NCI-H128 (cell line): ENCODE measurements around the gene ZYX.

Source experiments
- DNase-seq: peaks from one replicate; lab custom pipeline; 2025; ENCODE audit not compliant: unreplicated experiment; lab: John Stamatoyannopoulos, UW

Gene ZYX, protein sequence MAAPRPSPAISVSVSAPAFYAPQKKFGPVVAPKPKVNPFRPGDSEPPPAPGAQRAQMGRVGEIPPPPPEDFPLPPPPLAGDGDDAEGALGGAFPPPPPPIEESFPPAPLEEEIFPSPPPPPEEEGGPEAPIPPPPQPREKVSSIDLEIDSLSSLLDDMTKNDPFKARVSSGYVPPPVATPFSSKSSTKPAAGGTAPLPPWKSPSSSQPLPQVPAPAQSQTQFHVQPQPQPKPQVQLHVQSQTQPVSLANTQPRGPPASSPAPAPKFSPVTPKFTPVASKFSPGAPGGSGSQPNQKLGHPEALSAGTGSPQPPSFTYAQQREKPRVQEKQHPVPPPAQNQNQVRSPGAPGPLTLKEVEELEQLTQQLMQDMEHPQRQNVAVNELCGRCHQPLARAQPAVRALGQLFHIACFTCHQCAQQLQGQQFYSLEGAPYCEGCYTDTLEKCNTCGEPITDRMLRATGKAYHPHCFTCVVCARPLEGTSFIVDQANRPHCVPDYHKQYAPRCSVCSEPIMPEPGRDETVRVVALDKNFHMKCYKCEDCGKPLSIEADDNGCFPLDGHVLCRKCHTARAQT

DNA sequence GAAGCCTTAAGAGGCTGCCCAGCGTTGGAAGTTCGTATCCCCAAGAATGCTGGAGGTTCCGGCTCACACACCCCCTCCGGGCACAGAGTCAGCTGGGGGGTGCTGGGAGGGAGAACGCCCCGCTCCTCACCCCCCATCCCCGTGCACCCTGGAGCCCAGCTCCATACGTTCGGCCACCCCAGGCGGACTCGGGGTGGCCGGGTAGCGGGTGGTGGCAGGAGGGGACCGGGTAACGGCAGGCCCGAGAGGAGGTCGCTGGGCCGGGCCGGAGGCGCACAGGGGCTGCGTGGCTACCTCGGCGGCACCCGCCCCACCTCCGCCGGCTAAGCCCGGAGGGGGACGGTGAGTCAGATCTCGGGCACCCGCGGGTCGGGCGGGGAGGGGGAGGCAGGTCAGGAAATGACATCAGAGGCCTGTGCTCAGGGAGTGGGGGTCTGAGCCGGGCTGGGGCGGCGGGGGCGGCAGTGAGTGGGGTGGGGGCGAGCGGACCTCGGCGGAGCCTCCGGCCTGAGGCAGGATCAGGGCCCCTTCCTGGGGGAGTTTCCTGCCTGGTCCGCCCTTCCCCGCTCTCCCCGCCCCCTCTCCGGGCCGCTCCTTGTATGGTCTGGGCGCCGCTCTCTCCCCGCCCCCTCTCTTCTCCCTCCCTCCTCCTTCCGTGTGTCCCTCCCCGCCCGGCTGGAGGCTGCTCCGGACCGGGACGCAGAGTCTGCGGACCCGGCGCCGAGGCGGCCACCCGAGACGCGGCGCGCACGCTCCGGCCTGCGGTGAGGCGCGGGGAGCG is at the start of gene ZYX:
Gene ZYX (plus strand): TSS at position 700 of the 781 bp plus-strand sequence. CDS start 227 bp downstream, outside the sequence.
- no peak for DNase-seq

DNA sequence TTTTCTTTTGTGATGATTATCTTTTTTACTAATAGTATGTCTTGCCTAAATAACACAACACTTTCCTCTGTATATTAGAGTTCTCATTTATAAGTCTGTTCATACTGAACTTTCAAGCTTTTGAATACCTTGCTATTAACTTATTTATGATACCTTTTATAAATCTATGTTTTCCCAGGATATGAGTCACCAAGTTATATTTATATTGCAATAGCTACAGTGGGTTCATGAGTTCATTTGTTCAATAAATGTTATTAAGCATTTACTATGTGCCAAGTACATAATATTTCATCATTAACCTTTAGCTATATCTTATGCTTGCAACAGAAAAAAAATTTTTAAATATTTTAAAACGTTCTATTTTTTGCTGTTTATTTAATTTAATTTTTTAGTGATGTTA is 46.9 kb upstream of the ZYX start:
- no peak for DNase-seq

DNA sequence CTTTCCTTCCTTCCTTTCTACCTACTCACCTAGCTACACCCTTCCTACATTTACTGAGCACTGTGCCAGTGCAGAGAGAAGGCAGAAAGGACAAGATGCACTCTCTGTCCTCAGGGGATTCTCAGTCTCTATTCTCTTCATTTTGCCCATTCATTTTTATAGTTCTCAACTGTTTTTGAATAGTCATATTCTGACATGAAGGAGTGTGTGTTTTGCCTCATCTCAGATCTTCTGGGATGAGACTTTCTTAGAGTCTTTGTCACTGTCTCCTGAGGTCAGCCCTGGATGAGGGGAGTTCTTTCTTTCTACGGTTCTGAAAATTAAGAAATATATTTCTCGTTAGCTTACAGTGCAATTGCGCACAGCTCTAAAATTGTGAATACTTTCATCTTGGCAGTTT is 43.9 kb upstream of the ZYX start:
- no peak for DNase-seq

DNA sequence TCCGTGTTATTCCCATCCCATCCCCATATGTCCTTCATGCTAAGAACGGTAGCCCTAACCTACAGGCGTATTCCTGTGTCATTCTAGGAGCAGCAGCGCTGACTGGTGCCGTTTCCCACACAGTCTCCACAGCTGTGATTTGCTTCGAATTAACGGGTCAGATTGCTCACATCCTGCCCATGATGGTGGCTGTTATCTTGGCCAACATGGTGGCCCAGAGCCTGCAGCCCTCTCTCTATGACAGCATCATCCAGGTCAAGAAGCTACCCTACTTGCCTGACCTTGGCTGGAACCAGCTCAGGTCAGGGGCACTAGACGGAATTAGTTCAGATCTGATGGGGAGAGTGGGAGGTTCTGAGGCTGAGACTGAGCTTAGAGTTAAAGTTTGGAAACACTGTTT is 39.3 kb upstream of the ZYX start:
- no peak for DNase-seq

DNA sequence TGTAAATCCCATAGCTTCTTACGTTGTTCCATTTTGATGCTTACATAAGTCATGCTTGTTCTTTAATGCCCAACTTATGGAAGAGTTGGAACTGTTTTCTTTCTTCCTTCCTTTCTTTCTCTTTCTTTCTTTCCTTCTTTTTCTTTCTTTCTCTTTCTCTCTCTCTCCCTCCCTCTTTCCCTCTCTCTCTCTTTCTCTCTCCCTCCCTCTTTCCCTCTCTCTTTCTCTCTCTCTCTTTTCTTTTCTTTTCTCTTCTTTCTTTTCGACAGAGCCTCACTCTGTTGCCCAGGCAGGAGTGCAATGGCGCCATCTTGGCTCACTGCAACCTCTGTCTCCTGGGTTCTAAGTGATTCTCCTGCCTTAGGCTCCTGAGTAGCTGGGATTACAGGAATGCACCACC is 37.5 kb upstream of the ZYX start:
- no peak for DNase-seq

DNA sequence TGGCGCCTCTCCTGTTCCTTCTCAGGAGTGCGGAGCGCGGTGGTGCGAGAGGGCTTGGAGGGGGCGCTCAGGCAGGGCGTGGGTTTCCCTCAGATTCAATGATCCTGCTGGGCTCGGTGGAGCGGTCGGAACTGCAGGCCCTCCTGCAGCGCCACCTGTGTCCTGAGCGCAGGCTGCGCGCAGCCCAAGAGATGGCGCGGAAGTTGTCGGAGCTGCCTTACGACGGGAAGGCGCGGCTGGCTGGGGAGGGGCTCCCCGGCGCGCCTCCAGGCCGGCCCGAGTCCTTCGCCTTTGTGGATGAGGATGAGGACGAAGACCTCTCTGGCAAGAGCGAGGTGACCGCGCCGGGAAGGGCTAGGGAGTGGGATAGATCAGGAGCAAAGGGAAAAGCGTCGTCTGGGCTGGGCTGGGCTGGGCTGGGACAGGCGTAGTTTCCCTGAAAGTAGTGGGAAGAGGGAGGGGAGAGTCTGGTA is 35.7 kb upstream of the ZYX start:
- DNase-seq, result no peak

DNA sequence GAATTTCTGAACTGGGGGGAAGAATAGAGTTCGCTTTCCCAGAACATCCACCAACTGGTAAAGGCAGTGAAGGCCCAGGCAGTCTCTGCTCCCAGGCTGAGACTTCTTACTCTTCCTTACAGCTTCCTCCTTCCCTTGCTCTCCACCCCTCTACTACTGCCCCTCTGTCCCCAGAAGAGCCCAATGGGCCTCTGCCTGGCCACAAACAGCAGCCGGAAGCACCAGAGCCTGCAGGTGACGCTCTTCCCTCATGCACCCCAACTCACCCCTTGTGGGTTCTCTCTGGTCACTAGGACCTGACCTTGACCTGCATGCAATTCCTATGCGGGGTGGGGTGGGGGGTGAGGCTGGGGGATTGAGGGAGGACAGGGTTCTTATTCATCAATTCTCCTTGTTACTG is 35.1 kb upstream of the ZYX start:
- no peak for DNase-seq

DNA sequence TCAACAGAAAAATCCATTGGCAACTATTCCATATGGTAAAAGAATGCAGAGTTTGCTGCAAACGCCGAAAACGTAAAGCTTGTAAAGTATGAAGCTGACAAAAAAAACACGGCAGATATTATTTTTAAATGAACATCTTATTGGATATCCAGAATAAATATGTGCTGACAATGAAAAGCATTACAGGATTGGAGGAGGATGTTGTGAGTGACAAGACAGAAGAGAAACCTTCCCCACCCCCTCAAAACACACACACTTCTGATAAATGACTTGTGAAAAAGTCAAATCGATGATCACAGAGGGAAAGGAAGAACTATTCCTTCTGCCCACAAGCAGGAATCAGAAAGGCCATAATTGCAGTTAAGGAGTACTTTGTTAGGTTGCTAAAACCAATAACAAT is 33.2 kb upstream of the ZYX start:
- no peak for DNase-seq

DNA sequence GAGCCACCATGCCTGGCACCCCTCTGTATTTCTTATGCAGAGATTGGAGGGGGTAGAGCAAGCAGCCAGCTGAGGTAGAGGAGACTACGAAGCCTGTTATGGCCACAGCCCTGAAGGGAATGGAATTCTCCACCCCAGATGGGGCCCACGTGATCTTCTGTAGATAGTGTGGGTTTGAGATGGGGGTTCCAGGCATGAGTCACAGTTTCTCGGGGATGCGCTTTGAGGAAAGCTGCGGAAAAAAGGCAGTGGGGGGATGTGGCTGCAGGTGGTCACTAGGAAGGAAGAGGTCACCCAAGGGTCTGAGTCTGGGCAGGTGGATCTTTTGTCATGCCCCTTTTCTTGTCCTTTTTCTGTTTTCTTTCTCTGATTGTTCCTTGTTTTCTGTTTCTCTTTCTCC is 30.1 kb upstream of the ZYX start:
- DNase-seq, result no peak

DNA sequence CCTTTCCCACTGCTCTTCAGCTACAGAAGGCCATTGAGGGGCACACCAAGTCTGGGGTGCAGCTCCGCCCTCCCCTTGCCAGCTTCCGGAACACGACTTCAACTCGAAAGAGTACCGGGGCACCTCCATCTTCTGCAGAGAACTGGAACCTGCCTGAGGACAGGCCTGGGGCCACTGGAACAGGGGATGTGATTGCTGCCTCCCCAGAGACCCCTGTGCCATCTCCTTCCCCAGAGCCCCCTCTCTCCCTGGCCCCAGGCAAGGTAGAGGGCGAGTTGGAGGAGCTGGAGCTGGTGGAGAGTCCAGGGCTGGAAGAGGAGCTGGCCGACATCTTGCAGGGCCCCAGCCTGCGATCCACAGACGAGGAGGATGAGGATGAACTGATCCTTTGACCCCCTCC is 29.6 kb upstream of the ZYX start:
- no peak for DNase-seq

DNA sequence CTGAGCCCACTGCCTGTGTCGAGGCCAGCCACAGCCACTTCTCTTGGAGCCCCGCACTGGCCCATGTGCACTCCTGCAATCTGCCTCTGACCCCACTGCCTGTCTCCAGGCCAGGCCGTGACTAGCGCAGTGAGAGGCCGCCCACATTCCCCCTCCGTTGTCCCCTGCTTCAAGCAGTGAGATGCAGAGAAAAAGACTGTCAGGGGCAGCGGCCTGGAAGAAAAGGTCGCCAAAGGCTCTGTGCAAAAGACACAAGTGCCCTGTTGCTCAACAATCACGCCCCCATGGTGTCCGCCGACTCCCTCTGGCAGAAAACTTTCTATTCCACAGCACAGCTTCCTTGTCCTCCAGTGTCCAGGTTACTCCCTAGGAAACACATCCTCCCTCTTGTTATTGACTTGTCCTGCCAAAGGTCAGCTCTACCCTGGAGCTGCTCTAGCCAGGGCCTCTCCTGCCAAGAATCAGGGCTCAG is 28.6 kb upstream of the ZYX start:
- DNase-seq, result no peak

DNA sequence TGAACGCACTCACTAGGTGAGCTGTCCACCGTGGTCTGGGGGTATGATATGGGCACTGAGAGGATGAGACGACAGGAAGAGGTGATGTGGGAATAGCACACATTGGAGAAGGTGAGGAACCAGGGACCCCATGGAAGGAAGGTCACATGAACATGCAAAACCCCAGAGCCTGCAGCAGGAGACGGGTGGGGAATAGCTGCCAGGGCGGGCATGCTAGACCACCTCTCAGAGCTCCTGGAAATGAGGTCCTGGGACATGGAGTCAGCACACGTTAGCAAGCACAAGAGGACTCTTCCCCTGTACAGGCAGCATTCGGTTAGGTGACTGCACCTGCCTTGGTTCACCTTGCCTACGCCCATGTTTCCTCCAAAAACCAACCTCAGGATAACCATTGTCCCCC is 26.8 kb upstream of the ZYX start:
- no peak for DNase-seq

DNA sequence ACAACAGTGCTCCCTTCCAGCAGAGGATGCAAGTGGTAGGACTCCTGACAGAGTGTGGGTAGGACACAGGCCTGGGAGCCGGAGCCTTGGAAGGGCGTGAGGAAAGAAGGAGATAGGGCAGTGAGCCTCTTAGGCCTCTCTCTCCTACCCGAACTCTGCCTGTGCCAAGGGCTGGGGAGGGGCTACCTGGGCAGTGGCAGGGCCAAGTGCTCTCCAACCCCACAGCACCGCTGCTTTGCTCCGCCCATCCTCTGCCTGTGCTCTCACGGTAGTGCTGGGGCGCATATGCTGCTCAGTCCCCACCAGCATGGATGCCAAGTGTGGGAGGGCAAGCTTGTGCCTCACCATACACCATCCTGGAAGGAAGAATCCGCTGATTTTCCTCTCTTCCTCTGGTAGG is 26.2 kb upstream of the ZYX start:
- DNase-seq, result no peak

DNA sequence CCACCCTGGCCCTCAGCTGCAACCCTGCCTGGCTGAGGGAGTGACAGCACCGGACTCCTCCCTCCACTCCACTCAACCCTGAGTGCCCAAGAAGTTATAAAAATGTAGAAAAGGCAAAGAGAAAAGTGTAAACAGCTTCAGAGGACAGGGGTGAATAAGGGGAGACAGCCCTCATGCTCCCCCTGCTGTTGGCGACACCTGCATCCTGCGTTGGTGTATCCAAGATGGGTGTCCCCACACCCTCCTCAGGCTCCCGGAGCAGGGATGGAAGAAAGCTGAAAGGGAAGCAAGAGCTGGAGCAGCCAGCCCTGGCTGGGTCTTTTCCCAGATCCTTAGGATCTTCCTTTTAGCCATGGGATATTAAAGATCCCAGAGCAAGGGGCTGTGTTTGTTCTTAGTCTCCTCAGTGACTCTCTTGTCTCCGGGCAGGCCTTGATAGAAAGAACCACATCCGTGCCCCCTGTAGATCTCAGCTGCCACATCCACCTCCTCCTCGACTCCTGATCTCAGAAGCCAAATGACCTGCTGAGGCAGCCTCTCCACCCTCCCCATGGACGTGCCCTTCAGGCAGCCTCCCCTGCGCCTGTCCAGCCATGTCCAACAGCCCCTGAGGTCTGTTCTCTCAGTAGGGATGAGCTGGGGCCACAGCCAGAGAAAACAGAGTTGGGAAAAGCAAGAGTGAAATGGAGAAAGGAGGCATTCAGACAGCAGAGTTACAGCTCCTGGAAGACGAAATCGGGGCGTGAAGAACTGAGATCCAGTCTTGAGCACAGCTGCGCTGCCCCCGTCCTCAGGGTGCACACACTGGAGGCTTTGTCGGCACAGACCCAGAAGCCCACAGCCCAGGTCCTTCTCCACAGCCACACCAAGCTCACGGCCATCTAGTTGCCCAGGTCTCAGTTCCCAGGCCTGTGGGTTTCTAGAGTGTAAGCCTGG is 25.4 kb upstream of the ZYX start:
- no peak for DNase-seq

DNA sequence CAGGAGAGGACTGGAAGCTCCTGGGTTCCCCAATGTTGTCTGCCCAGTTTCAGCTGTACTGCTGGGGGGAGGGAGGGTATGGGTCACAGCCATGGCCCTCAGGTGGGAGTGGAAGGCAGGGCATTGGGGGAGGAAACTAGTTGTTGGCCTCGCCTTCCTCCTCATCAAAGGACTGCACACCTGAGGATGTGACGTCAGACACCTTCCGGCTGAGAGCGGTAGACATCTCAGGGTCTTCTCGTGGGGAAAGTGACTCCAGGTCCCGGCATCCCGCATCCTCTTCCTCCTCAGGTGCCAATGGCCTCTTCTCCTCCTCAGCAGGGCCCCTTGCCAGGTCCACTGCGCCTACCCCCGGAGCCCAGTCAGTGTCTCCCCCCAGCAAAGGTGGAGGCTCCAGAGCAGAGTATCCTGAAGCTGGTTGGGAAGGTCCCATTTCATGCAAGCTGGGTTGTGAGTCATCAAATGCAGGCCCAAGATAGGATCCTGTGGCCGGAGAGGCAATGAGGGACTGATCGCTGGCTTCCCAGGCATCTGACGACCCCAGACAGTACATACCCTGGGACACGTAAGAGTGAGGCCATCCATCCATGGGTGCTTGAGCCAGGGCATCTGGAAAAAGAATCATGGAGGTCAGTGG is 24.6 kb upstream of the ZYX start:
- no peak for DNase-seq

DNA sequence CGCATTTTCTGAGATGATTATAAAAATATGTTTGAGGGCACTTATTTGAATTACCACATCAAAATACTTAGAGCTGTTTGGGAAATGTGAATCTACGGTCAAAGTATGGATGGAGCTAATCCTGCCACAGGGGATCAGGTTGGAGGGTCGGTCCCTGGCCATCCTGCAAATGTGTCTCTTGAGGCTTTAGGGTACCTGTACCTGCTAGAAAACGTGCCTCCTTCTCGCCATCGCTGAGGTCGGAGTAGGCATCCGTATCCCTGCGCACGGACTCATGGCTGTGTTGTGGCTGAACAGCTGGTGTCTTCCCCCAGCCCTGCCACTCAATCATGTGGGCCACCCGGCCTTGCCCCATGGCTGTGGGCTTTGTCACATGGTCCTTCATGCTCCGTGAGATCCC is 22.5 kb upstream of the ZYX start:
- DNase-seq, result no peak

DNA sequence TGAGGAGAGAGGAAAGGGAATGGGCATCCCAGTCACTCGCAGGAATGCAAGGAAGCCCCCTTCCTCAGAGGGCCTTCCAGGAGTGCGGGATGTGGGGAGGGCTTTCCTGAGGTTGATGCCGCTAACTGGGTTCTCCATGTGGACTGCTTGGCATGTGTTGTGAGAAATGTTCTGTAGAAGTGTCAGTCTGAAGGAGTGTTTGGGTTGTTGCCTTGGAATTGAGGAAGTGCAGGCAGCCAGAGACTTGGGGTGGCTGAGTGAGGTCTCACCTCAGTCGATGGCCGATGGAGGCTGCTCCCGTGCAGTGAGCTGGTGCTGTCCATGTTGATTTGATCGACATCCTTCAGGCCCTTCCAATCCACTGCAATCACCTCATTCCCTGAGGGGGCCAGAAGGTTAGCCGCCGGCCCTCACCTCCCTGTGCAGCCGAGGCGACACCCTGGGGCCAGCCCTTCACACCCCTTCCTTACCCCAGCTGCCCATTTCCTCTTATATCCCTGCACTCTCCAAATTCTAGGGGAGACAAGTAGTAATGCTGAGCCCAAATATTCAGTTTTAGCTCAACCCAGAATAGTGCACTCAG is 21.3 kb upstream of the ZYX start:
- no peak for DNase-seq

DNA sequence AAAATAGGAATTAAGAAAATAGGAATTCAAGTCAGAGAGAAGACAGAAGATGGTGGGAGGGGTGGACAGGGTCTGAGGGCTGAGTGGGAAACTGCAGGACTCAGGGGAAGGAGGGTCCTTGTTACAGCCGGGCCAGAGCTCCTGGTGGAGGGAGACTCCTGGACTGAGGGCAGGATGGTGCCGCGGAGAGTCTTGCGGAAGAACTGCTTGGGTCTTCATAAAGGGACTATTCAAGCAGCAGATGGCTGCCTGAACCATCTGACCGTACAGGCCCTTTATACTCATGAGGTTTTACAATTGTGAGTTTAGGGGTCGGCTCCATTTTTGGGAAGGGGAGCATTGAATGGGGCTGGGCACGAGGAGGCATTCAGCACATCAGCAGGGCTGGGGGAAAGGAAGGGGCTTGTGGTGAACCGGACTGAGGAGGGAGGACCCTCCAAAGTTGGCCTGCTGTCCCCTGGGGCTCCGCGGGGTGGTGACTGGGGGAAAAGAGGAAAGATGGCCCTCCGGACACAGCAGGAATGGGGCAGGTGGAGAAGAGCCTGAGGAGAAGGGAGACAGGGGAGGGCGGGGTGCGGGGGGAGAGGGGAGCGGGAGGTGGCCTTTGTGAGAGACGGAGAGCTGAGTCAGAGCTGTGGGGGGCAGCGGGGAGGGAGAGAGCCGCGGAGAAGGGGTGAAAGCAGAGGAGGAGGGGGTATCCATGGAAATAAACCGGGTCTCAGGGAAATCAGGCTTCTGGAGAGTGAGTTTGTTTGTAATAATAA is 20.2 kb upstream of the ZYX start:
- DNase-seq, result no peak

DNA sequence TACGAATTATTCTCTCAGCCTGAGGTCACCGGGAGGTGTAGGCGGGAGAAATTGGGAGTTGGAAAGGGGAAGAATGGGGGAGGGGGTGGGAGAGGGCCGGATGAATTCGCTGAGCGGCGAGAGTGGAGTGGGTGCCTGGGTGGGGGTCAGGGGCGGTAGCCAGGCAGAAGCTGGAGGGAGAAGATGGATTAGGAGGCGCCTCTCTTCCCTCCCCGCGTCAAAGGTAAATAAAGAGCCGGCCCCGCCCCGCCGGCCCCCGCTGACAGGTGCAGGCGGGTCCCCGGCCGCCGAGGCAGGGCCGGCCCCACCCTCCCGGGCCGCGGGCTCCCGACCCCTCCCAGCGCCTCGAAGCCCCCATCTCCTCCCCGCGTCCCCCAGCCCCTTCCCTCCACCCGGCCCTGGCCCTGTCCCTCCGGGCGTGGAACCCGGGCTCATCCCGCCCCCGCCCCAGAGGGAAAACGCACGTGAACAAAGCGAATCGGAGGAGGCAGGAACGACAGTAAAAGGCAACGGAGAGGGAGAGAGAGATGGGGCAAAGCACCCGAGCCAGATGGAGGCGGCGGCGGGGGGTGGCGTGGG is 19.5 kb upstream of the ZYX start:
- no peak for DNase-seq
